ENCODE data around the gene FHOD3.

DNA sequence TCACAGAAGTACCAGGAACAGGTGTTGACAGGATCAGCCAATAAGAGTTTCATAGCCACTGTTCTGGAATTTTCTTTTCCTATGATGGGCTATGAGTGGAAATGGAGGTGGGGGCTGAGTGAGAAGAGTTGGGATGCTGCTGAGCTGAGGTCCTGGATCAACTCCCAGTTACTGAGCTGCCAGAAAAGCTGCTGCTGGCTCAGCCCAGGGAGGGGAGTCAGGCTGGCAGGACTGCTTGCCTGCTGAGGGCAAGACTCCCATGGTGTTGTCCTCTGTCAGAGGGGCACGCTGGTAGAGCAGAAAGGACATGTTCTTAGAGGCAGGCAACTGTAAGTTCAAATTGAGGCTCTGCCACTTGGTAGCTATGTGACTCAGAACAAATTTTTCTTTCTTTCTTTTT, 519.5 kb downstream of the FHOD3 start:
- TF ChIP-seq POLR2A (IDR thresholded peaks at IDR 0.05; ENCODE audit: low read depth, low read length) (no peak), TAF1 (IDR thresholded peaks at IDR 0.05; ENCODE audit: borderline replicate concordance, low read depth, low read length) (no peak)

All from GM12892 (cell line).